Activated naive CD8-positive, alpha-beta T cell treated with anti-CD3 and anti-CD28 coated beads, Interleukin-2, amount 10 ng/mL, durations not matched to agents 7 days and 5 days (primary cell): ENCODE measurements around the gene SSNA1. TPM values are rescaled to one million over a fixed set of nuclear protein-coding genes. Genes with fewer than 3 reads are reported as not detected.

Experiments
- ATAC-seq: fragments of 150-1000 bp; cut with Tn5 transposase; one replicate; pipeline ENCODE4 v1.10.0; 2021; ENCODE audit warnings: low read depth, moderate library complexity
- POLR2A ChIA-PET: fragments of 350-600 bp; sonication (Branson Sonifier 250); formaldehyde crosslinking; loops from one replicate; lab custom pipeline; 2021; ENCODE audit warnings: antibody characterized with exemption; lab: Charles Lee
- DNase-seq: peaks from one replicate; pipeline ENCODE4 v3.0.0; 2021
- H3K27ac Mint-ChIP-seq: one replicate; pipeline ENCODE4 v1.8.0; 2022; ENCODE audit warnings: mild to moderate bottlenecking, mixed read lengths
- H3K27me3 Mint-ChIP-seq: one replicate; pipeline ENCODE4 v1.8.0; 2022; ENCODE audit warnings: mild to moderate bottlenecking, moderate library complexity, mixed read lengths
- H3K36me3 Mint-ChIP-seq: one replicate; pipeline ENCODE4 v1.8.0; 2021; ENCODE audit warnings: mild to moderate bottlenecking, mixed read lengths
- H3K4me1 Mint-ChIP-seq: one replicate; pipeline ENCODE4 v1.8.0; 2021; ENCODE audit warnings: mixed read lengths
- H3K4me3 Mint-ChIP-seq: one replicate; pipeline ENCODE4 v1.8.0; 2022; ENCODE audit warnings: mild to moderate bottlenecking, moderate library complexity, mixed read lengths
- H3K9me3 Mint-ChIP-seq: one replicate; pipeline ENCODE4 v1.8.0; 2021; ENCODE audit warnings: mixed read lengths
- total RNA-seq, 2 experiments: library from RNA; stranded (reverse); gene quantifications; one replicate each; pipeline ENCODE4 v1.2.3, GENCODE V29; 2021

Gene SSNA1
- total RNA-seq, 2 experiments from 2014 or later: 62.4 to 65.2 TPM

DNA sequence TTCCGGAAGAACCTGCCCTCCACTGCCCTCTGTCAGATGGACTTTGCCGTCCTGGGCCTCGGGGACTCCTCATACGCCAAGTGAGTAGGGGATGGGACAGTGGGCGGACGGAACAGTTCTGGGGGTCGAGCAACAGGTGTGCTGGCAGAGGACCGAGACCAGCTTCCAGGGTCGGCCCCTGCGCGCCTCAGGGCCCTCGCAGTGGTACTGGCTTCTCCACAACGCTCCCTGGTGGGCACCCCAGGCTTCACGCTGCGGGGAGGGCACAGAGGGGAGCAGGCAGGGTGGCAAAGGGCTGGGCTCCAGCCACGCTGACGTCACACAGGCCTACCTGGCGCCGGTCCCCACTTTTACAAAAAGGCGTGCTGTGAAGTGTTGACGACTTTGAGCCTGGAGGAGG lies 24.0 kb downstream of the SSNA1 start:
- H3K9me3 Mint-ChIP-seq: no peaks in the 10 kb centered on the region
- no peak overlapping the region for H3K27ac Mint-ChIP-seq
- ATAC-seq (no peak), DNase-seq (no peak)
- H3K36me3 Mint-ChIP-seq: peaks cover 5% of the 10 kb centered on the region
- POLR2A ChIA-PET: interaction anchor here (1.5 kb wide), 1 partner anchor 12 kb away, joined by 6 read pairs; the partner anchor contains the start of gene TPRN
- no peaks in the 10 kb centered on the region for H3K27me3 Mint-ChIP-seq
- no peak overlapping the region for H3K4me3 Mint-ChIP-seq
- peaks cover 4% of the 10 kb centered on the region for H3K4me1 Mint-ChIP-seq

DNA sequence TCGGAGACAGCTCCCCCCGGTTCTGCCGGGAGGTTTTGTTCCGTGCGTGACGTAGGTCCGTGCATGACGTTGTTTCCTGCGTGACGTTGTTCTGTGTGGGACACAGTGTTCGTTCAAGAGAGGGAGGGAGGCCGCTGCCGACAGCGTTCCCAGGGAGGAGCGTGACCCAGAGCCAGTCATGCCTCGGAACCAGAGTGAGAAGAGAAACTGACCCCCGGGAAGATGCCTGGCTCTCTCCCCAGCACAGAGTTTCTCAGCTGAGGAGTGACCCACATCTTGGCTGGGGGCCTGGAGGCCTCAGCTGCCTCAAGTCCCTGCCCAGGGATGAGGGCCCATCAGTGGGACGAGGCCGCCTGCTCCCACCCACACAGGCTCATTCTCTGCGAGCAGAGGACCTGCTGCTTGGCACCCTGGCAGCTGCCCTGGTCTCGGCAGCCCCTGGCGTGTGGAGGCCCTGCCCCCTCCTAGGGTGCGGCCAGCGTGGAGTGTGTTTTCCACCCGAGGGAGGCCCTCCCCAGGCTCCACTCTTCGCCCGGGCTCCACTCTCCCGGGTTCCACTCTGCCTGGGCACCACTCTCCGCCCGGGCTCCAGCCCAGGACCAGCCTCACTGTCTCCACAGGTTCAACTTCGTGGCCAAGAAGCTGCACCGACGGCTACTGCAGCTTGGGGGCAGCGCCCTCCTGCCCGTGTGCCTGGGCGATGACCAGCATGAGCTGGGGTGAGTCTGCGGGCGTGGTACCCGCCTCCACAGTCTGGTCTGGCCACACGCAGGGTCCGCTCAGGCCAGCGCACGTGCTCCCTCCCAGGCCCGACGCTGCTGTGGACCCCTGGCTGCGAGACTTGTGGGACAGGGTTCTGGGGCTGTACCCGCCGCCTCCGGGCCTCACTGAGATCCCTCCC lies 24.9 kb downstream of the SSNA1 start:
- ATAC-seq (no peak), DNase-seq (no peak)
- POLR2A ChIA-PET: interaction anchor here (1.3 kb wide), 1 partner anchor 9 kb away, joined by 5 read pairs; the partner anchor contains the start of gene RNF208
- Mint-ChIP-seq H3K9me3 (no peaks in the 10 kb centered on the region), H3K4me1 (peaks cover 2% of the 10 kb centered on the region), H3K4me3 (no peak overlapping the region), H3K36me3 (peaks cover 2% of the 10 kb centered on the region), H3K27ac (no peak overlapping the region), H3K27me3 (no peaks in the 10 kb centered on the region)

DNA sequence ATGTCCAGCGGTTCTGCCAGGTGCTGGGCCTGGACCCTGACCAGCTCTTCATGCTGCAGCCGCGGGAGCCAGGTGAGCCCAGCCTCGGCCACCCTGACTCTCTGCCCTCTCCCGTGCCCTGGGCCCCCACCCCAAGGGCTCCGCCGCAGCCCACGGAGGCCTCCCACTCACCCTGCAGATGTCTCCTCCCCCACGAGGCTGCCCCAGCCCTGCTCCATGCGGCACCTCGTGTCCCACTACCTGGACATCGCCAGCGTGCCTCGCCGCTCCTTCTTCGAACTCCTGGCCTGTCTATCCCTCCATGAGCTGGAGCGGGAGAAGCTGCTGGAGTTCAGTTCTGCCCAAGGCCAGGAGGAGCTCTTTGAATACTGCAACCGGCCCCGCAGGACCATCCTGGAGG lies 26.1 kb downstream of the SSNA1 start:
- no peak for DNase-seq
- Mint-ChIP-seq H3K27me3 (no peaks in the 10 kb centered on the region), H3K4me1 (no peaks in the 10 kb centered on the region), H3K27ac (no peak overlapping the region), H3K4me3 (no peak overlapping the region), H3K9me3 (no peaks in the 10 kb centered on the region), H3K36me3 (peaks cover 2% of the 10 kb centered on the region)
- ATAC-seq: no peak
- POLR2A ChIA-PET: interaction anchor here (1.3 kb wide), 1 partner anchor 8 kb away, joined by 5 read pairs; the partner anchor contains the start of gene RNF208

DNA sequence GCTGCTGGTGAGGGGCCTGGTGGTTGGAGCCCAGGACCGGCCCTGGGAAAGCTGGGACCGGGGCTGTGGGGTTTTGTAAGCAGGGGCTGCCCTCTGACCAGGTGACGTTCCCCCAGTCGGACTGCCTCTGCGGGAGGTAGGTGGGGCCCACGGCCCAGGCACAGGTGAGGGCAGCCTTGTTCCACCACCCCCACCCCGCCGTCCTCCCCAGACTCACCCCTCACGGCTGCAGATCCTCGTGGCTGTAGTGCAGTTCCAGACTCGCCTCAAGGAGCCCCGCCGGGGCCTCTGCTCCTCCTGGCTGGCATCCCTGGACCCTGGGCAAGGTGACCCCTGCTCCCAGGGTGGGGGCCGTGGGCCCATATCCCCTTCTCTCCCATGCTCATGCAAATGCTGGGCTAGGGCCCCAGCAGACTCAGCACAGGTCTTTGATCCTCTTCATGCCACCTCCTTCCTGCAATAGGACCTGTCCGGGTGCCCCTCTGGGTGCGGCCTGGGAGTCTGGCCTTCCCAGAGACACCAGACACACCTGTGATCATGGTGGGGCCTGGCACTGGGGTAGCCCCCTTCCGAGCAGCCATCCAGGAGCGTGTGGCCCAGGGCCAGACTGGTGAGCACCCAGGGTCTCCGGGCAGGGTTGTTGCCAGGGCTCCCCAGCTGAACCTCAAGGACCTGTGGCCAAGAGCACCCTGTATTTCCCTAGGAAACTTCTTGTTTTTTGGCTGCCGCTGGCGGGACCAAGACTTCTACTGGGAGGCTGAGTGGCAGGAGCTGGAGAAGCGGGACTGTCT lies 26.9 kb downstream of the SSNA1 start:
- H3K4me1 Mint-ChIP-seq: no peaks in the 10 kb centered on the region
- ATAC-seq: no peak

DNA sequence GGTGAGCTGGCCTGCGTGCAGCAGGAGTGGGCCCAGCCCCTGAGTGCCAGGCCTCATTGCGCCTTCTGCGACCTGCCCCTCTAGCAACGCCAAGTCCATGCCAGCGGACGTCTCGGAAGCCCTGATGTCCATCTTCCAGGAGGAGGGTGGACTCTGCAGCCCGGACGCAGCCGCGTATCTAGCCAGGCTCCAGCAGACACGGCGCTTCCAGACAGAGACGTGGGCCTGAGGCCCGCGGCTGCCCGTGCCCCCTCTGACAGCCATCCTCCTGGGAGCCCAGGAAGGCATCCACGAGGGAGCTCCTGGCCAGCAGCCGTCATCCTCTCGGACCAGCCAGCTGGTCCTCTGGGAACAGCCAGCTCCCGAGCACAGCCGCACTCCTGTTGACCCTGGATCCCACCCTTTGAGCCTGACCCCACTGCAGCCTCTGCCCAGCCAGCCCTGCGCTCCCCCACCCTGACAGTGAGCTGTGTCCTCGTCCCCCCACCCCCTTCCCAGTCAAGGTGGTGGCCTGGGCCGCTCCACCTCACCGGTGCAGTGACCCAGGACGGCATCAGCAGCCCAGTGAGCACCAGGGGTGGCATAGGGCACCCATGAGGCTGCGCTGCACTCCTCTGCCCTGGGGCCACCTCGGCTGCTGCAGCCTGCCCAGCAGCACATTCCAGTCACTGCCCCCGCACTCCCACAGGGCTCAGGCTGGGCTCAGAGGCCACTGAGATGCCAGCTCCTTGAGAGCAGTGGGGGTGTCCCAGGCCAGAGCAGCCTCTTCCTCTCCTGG lies 27.9 kb downstream of the SSNA1 start:
- no peak for DNase-seq
- H3K4me1 Mint-ChIP-seq: no peaks in the 10 kb centered on the region
- ATAC-seq: no peak
- H3K27me3 Mint-ChIP-seq: no peaks in the 10 kb centered on the region
- no peaks in the 10 kb centered on the region for H3K36me3 Mint-ChIP-seq
- H3K27ac Mint-ChIP-seq: no peak overlapping the region
- no peak overlapping the region for H3K4me3 Mint-ChIP-seq
- H3K9me3 Mint-ChIP-seq: no peaks in the 10 kb centered on the region
- POLR2A ChIA-PET: interaction anchor here (0.6 to 1.3 kb wide), 3 partner anchors 11 to 28 kb away, joined by 3 to 5 read pairs (median 3); partner anchors contain the start of genes ANAPC2, NDOR1, SSNA1 and TMEM203

More for the DNA sequence above, 26.9 kb downstream of the SSNA1 start:
- H3K27me3 Mint-ChIP-seq: no peaks in the 10 kb centered on the region
- no peak for DNase-seq
- H3K4me3 Mint-ChIP-seq: no peak overlapping the region
- H3K9me3 Mint-ChIP-seq: no peaks in the 10 kb centered on the region
- H3K36me3 Mint-ChIP-seq: no peaks in the 10 kb centered on the region
- POLR2A ChIA-PET: interaction anchor here (1.2 kb wide), 1 partner anchor 25 kb away, joined by 5 read pairs; the partner anchor contains the start of gene TUBB4B
- no peak overlapping the region for H3K27ac Mint-ChIP-seq

DNA sequence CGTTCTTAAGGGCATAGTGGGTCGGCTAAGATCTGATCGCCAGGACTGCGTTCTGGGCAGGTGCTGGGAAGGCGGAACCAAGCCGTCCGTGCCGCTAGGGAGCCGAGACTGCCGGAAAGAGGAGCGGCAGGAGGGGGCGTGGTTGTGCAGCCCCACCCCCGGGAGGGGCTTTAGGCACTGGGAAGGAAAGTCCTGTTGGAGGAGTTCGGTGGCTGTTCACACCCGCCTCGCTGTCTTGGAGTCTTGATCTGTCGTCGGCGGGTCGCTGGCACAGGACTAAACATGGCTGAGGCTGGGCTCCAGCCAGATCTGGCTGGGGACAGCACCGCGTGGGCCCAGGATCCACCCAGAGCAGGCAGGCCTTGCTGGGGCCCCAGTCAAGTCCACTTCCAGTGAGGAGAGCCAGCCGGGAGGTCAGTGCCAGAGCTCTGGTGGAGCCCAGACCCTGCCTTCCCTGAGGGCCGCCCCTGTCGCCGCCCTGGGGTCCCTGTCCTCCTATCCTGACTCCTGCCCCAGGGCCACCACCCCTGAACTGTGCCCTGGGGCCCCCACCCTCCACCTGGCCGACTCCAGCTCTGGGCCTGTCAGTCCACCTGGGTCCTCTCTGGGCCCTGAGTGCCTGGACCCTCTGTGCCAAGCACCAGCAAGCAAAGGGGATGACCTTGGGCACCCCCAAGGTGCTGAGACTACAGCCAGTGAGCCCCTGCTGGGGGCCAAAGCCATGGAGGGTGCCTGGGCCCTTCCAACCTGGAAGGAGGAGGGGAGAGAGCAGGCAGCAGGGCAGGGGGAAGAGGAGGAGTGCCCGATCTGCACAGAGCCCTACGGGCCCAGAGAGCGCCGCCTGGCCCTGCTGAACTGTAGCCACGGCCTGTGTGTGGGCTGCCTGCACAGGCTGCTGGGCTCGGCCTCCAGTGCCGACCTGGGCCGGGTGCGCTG lies 29.1 kb downstream of the SSNA1 start:
- no peak overlapping the region for H3K27ac Mint-ChIP-seq
- ATAC-seq: no peak
- H3K36me3 Mint-ChIP-seq: no peaks in the 10 kb centered on the region
- no peaks in the 10 kb centered on the region for H3K4me1 Mint-ChIP-seq
- no peaks in the 10 kb centered on the region for H3K9me3 Mint-ChIP-seq
- H3K27me3 Mint-ChIP-seq: no peaks in the 10 kb centered on the region
- no peak for DNase-seq
- POLR2A ChIA-PET: interaction anchor here (1.3 to 2.0 kb wide), 4 partner anchors 10 to 30 kb away, joined by 3 to 5 read pairs (median 4); partner anchors contain the start of genes ANAPC2, SSNA1 and TUBB4B
- H3K4me3 Mint-ChIP-seq: no peak overlapping the region

DNA sequence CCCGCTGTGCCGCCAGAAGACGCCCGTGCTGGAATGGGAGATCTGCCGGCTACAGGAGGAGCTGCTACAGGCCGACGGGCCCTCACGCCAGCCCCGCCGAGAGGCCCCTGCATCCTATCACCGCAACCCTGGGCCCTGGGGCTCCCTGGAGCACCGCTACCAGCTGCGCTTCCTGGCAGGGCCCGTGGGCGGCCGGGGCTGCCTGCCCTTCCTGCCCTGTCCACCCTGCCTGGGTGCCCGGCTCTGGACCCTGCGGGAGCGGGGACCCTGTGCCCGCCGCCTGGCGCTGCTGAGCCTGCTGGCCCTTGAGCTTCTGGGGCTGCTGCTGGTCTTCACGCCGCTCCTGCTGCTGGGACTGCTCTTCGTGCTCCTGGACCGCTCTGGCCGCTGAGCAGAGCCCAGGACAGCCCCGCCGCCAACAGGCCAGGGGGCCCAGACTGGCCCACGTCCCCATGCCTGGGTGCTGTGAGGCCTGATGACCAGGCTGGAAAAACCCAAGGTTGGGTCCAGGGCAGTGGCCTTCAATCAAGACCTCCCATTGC lies 29.8 kb downstream of the SSNA1 start:
- POLR2A ChIA-PET: interaction anchor here (1.4 to 2.0 kb wide), 3 partner anchors 11 to 23 kb away, joined by 4 to 5 read pairs (median 4); partner anchors contain the start of gene TUBB4B

DNA sequence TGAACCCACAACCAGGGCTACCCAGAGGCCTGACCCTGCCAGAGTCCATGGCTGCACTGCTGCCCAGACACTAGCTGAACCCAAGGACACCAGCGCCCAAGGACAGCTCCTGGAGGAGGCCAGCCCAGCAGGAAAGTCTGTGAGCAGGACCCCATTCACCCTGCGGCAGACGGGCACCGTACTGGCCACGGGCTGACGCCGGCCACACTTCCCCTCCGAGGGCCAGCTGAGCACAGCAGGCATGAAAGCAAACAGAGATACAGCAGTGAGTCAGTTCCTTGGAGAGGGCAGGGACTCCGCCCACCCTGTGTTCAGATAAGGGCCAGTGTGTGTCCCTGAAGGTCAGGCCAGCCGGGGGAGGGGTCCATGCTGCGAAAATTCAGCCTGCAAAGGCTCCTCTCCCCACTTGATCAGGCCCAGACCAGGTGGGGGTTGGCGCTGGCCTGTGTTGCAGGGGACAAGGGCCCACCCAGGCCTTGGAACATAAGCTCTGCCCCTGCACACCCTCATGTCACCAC lies 30.3 kb downstream of the SSNA1 start:
- POLR2A ChIA-PET: interaction anchor here (1.4 to 2.0 kb wide), 5 partner anchors 11 to 89 kb away, joined by 4 to 6 read pairs (median 4); partner anchors contain the start of genes ANAPC2, SSNA1 and TUBB4B
- DNase-seq: no peak
- H3K4me3 Mint-ChIP-seq: no peak overlapping the region

More for the DNA sequence above, 29.8 kb downstream of the SSNA1 start:
- Mint-ChIP-seq H3K27ac (no peak overlapping the region), H3K36me3 (no peaks in the 10 kb centered on the region), H3K9me3 (no peaks in the 10 kb centered on the region), H3K4me3 (no peak overlapping the region), H3K27me3 (no peaks in the 10 kb centered on the region), H3K4me1 (peaks cover 2% of the 10 kb centered on the region)
- no peak for DNase-seq
- ATAC-seq: no peak

DNA sequence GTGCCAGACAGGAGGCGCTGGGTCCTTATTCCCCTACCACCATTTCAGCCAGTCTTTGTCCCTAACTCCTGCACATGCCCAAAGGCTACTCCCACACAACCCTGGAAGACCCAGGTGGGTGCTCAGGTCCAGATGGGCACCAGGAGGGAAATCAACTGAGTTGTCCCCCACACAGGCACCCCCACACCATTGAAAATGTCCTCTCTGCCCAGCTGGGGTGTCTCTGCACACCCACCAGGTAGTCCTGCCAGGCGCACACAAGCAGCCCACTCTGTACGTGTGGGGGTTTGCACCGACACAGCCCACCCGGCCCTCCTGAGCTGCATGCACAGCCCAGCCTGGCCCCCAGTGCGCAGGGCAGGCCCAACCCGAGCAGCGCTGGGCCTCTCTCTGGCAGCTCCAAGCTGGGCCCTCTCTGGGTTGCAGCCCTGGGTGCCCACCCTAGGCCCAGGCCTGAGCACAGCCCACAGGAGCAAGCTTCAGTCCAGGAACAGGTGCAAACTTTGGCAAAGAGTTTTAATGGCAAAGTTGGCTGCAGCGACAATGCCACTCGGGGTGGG lies 31.4 kb downstream of the SSNA1 start:
- no peaks in the 10 kb centered on the region for H3K27me3 Mint-ChIP-seq
- H3K36me3 Mint-ChIP-seq: no peaks in the 10 kb centered on the region
- H3K4me3 Mint-ChIP-seq: no peak overlapping the region
- H3K27ac Mint-ChIP-seq: no peak overlapping the region
- ATAC-seq (no peak), DNase-seq (no peak)
- H3K9me3 Mint-ChIP-seq: no peaks in the 10 kb centered on the region
- peaks cover 4% of the 10 kb centered on the region for H3K4me1 Mint-ChIP-seq
- POLR2A ChIA-PET: interaction anchor here (0.5 to 2.0 kb wide), 6 partner anchors 19 to 152 kb away, joined by 3 to 7 read pairs (median 6); partner anchors contain the start of genes ANAPC2, SSNA1 and TPRN

More for the DNA sequence above, 30.3 kb downstream of the SSNA1 start:
- no peaks in the 10 kb centered on the region for H3K36me3 Mint-ChIP-seq
- no peaks in the 10 kb centered on the region for H3K27me3 Mint-ChIP-seq
- ATAC-seq: no peak
- peaks cover 2% of the 10 kb centered on the region for H3K4me1 Mint-ChIP-seq
- H3K27ac Mint-ChIP-seq: no peak overlapping the region
- no peaks in the 10 kb centered on the region for H3K9me3 Mint-ChIP-seq

DNA sequence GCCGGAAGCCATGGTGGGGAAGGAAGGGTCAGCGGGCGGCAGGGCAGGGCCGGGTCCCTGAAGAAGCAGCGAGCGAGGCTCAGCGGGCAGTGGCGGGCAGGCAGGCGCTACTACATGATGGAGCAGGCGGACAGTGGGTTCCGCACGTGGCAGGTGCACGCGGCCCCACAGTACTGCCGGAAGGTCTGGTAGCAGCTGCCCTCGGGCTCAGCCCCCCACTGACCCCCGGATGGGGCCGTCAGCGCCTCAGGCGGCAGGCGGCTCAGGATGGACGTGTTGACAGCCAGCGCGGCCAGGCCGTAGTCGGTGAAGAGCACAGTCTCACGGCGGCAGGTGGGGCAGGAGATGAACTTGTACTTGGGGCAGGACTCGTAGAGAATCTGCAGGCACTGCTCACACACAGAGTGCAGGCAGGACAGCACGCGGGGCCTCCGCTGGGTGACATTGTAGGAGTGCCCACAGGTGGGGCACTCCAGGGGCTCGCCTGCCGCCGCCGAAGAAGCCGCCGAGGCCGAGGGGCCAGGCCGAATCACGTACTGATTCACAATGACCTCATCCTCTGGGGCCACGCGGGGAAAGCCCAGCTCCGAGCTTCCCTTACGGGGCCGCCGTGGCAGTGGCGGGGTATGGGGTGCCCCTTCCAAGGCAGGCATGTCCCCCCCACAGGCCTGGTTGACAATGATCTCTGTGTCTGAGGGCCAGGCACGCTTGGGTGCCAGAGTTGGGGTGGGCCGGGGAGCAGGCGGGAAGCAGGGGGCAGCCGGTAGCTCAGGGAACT lies 32.0 kb downstream of the SSNA1 start:
- H3K27me3 Mint-ChIP-seq: no peaks in the 10 kb centered on the region
- no peak for ATAC-seq
- peak overlapping the region; percentile 50 for H3K4me3 Mint-ChIP-seq
- H3K36me3 Mint-ChIP-seq: no peaks in the 10 kb centered on the region
- H3K4me1 Mint-ChIP-seq: peaks cover 4% of the 10 kb centered on the region
- H3K9me3 Mint-ChIP-seq: no peaks in the 10 kb centered on the region
- DNase-seq: no peak
- POLR2A ChIA-PET: interaction anchor here (0.5 to 4.5 kb wide), 9 partner anchors 10 to 93 kb away, joined by 3 to 31 read pairs (median 6); partner anchors contain the start of genes ANAPC2, NDOR1, SSNA1 and TMEM203
- peak overlapping the region; percentile 21 for H3K27ac Mint-ChIP-seq
